ENCODE measurements around the gene DIS3L. TPM values are rescaled to one million over a fixed set of nuclear protein-coding genes. Genes with fewer than 3 reads are reported as not detected.
"Not testable (repeated sequence)": the region's sequence is repeated elsewhere in the genome, so short reads cannot be mapped to it uniquely, and the experiment has no call there.

Gene DIS3L
- total RNA-seq, 1 experiment from 2014 or later, result 138 TPM

DNA sequence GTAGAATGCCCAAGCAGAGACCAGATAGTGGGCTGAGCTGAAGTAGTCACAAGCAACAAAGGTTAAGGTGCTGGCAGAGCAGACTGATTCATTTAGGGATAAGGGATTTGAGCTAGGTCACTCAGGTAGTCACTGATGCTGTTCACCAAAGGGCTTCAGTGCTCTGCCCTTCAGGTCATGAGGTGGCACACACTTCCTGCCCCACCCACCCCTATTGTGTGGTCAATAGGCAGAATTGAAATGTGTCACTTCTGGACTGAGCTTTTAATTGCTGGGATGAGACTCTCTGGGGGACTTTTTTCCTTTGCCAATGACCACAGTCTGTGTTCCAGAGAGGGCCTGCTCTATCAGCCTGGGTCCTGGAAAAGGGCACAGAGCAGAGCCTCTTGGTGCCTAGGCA lies 2.9 kb upstream of the DIS3L start:
- DNase-seq, result no peak
- H3K4me1 ChIP-seq, result peaks cover 20% of the 10 kb centered on the region

DNA sequence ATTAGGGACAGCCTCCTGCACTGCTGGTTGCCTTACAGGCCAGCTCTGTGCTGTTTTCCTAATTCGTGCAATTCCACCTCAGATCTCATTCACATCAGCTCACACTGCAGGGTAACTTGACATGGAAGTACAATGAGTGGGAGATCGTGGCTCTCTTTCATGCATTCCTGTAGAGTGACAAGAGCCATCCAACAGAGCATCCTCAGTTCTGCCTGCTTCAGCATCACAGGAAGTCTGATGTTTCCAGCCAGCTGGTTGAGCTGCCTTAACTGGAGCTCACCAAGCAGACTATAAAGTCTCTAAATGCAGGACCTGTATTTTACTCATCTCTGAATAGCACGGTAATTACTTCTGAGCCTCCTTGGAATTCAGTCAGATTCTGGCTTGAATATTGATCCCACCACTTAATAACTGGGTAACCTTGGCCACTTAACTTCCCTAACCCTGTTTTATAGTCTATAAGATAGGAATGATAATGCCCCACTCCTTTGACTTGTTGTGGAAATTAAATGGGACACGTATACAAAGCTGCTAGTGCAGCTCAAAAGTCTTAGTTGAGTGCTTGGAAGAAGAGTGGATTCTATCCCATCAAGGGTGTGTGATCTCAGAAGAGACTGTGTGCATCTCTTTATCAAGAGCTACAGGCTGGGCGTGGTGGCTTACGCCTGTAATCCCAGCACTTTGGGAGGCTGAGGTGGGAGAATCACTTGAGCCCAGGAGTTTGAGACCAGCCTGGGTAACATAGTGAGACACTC lies 1.4 kb upstream of the DIS3L start:
- H3K9me3 ChIP-seq (replicated peaks), result no peaks in the 10 kb centered on the region
- peaks cover 9% of the 10 kb centered on the region; the same call in 1 of the 2 replicates for H3K36me3 ChIP-seq
- H3K27ac ChIP-seq, result peak overlapping the region; percentile 36; the same call in 1 of the 2 replicates
- H3K4me1 ChIP-seq, result peaks cover 33% of the 10 kb centered on the region
- peak overlapping the region; percentile 75; the same call in 1 of the 2 replicates for H3K4me3 ChIP-seq
- peak; percentile 79 to 88 for DNase-seq
- no peaks in the 10 kb centered on the region for H3K27me3 ChIP-seq

More for the DNA sequence above, 2.9 kb upstream of the DIS3L start:
- H3K36me3 ChIP-seq, result 0 out of 2 replicates have a peak, but pooled peaks cover 2% of the 10 kb centered on the region
- H3K4me3 ChIP-seq, result no peak overlapping the region
- H3K9me3 ChIP-seq (replicated peaks), result no peaks in the 10 kb centered on the region
- H3K27me3 ChIP-seq, result no peaks in the 10 kb centered on the region
- H3K27ac ChIP-seq, result no peak overlapping the region

DNA sequence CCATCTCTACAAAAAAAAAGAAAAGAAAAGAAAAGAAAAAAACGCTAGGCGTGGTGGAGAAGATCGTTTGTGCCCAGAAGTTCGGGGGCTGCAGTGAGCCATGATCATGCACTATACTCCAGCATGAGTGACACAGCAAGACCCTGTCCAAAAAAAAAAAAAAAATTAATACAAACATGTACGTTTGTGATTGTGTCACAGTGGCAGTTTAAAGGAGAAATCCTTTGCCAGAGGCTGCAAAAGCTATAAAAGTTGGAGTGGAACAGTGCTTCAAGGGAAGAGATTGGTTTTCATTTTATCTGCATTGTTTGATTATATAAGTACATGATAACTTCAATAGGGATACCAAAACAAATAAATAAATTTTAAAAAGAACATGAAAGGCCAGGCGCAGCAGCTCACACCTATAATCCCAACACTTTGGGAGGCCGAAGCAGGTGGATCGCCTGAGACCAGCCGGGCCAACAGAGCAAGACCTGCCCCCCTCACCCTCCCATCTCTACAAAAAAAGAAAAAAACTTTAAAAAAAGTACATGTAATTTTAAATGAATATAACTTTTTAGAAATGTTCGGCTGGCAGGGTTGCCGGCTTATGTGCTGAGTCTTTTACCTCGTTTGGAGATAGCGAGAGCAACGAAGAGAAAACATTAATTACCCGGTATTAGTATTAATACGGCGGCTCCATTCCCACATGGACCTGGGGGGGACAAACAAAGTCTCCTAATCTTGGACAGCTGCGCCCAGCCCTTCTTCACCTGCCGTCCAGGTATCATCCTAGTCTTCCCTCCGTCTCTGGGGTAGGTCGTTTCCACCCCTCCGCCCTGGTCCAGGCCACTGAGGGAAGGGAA lies 573 bp upstream of the DIS3L start:
- Histone ChIP-seq H3K4me1 (peaks cover 39% of the 10 kb centered on the region), H3K27ac (peak overlapping the region; percentile 96), H3K4me3 (peak overlapping the region; percentile 75)

DNA sequence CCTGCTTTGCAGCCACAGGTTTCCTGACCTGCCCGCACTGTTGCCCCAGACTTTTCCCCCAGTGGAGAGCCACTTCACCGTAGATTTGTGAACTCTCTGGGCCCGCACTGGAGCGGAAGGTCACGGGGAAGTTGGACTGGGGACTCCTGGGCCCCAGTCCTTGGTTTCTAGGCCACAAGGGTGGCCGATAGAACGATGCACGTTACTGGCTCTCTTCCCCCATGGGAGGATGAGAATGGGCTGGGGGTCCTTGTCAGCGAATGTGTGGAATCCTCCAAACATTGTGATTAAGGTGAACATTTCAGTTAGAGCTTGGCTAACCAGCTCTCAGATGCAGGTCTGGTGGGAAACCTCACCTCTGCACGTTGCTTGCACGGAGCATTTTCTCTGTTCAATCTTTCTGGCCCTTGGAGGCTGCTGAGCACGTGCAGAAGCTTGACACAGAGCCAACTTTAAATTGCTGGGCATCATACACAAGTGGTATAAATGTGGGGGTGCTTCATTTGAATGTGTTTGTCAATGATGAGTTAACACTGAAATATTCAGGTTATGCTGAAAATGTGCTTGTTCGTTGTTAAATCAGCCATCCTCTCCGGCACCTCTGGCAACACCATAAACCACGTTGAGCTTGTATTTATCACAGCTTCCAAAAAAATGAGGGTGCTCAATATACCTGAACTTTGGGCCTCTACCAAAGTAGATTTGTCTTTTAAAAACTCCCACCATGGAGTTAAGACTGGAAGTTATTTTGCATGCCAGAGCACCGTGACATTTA lies 976 bp downstream of the DIS3L start:
- Histone ChIP-seq H3K36me3 (peaks cover 14% of the 10 kb centered on the region; the same call in 1 of the 2 replicates), H3K27me3 (no peaks in the 10 kb centered on the region), H3K4me3 (peak overlapping the region; percentile 75), H3K27ac (peak overlapping the region; percentile 96), H3K4me1 (peaks cover 46% of the 10 kb centered on the region), H3K9me3 (replicated peaks) (no peaks in the 10 kb centered on the region)
- DNase-seq, result peak; percentile 87 to 88

More for the DNA sequence above, 573 bp upstream of the DIS3L start:
- no peaks in the 10 kb centered on the region for H3K9me3 ChIP-seq (replicated peaks)
- H3K27me3 ChIP-seq, result no peaks in the 10 kb centered on the region
- peaks cover 14% of the 10 kb centered on the region; the same call in 1 of the 2 replicates for H3K36me3 ChIP-seq
- no peak for DNase-seq

DNA sequence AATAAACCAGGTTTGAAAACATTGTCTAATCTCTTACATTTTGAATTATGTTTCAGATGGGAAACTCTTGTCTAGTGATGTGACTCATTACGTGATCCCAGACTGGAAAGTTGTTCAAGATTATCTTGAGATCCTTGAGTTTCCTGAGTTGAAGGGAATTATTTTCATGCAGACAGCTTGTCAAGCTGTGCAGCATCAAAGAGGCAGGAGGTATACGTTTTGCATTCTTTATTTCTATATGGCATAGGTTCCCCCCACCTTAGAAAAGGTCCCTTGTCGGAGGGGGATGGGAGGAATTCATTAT lies 1.5 kb downstream of the DIS3L start:
- peak in 1 of 2 experiments; percentile 52 for DNase-seq

DNA sequence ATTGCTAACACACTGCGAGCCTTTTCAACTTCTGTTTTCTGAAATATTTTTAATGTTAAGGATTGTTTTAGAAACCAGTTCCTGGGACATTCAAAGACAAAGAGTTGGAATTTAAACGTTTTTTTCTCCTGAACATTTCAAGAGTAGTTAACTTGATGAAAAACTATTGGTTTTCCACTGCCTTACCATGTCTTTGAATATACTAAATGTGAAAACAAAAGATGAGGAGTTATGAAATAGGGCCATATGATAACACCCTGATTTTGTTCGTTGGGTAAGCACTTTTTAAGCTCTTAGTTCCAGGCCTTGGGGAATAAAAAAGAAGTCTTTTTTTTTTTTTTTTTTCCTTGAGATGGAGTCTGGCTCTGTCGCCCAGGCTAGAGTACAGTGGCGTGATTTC lies 2.8 kb downstream of the DIS3L start:
- Histone ChIP-seq H3K4me3 (peak overlapping the region; percentile 75), H3K4me1 (peaks cover 62% of the 10 kb centered on the region), H3K9me3 (replicated peaks) (no peaks in the 10 kb centered on the region), H3K27ac (peak overlapping the region; percentile 96), H3K27me3 (no peaks in the 10 kb centered on the region), H3K36me3 (peaks cover 21% of the 10 kb centered on the region; the same call in 1 of the 2 replicates)
- no peak for DNase-seq

More for the DNA sequence above, 1.5 kb downstream of the DIS3L start:
- Histone ChIP-seq H3K27ac (peak overlapping the region; percentile 96), H3K4me3 (peak overlapping the region; percentile 75), H3K9me3 (replicated peaks) (no peaks in the 10 kb centered on the region), H3K36me3 (peaks cover 15% of the 10 kb centered on the region; the same call in 1 of the 2 replicates), H3K4me1 (peaks cover 52% of the 10 kb centered on the region), H3K27me3 (no peaks in the 10 kb centered on the region)

DNA sequence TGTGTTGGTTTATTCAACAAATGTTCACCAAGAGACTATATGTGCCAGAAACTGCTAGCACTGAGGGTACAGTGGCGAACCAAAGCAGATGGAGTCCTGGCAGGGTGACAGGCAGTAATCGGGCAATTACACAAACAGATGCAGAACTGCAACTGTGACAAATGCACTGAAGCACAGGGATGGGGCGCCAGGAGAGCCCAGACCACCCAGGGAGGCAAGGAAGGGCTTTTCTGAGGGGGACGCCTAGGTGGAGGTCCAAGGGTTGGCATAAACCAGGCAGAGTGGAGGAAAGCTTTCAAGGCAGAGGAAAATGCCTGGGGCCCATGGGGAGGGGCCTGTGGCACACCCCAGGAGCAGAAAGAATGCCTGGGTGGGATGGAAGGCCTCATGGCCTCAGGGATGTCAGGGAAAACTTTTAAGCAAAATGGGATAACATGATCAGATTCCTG lies 5.5 kb downstream of the DIS3L start:
- Histone ChIP-seq H3K4me1 (peaks cover 73% of the 10 kb centered on the region), H3K4me3 (no peak overlapping the region), H3K27ac (peak overlapping the region; percentile 95), H3K27me3 (no peaks in the 10 kb centered on the region), H3K9me3 (replicated peaks) (no peaks in the 10 kb centered on the region), H3K36me3 (peaks cover 27% of the 10 kb centered on the region; the same call in 1 of the 2 replicates)
- DNase-seq, result peak; percentile 100

DNA sequence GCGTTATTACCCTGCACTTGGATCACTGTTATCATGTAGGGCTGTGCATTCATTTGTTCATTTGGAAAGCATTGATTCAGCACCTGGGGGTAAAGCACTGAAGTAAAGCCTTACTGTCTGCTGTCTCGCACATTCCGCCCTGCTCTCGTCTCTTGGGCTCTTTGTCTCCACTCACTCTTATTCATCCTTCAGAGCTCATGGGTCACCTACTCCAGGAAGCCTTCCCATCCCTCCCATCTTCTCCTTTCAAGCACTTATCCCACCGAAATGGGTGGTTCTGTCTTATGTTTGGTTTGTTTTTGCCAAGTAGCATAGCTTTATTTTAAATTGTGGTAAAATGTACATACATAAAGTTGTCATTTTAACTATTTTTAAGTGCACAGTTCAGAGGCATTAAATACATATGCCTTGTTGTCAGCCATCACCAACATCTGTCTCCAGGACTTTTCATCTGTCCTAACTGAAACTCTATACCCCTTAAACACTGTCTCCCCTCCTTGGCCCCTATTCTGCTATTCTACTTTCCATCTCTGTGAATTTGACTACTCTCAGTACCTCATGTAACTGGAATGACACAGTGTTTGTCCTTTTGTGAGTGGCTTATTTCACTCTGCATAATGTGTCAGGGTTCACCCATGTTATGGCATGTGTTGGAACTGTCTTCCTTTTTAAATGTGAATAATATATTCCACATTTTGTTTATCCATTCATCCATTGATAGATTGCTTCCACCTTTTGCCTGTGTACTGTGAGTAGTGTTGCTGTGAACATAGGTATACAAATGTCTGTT lies 9.3 kb downstream of the DIS3L start:
- Histone ChIP-seq H3K36me3 (peaks cover 38% of the 10 kb centered on the region), H3K27me3 (no peaks in the 10 kb centered on the region), H3K9me3 (replicated peaks) (no peaks in the 10 kb centered on the region), H3K27ac (peak overlapping the region; percentile 88), H3K4me1 (peaks cover 57% of the 10 kb centered on the region), H3K4me3 (no peak overlapping the region)
- DNase-seq, result peak in 1 of 2 experiments; percentile 69

DNA sequence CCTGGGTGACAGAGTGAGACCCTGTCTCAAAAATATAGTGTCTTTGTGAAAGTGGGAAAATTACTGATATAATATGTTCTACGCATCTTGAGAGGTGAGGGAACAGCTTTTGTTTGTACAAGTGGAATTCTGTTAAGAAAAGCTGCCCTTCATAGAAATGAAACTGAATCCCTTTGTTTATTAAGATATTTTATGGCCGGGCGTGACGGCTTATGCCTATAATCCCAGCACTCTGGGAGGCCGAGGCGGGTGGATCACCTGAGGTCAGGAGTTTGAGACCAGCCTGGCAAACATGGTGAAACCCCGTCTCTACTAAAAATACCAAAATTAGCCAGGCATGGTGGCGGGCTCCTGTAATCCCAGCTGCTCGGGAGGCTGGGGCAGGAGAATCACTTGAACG lies 11.1 kb downstream of the DIS3L start:
- DNase-seq, result peak; percentile 81 to 89
- Histone ChIP-seq H3K36me3 (peaks cover 49% of the 10 kb centered on the region), H3K4me1 (peaks cover 53% of the 10 kb centered on the region), H3K27ac (peak overlapping the region; percentile 88)
- H3K27me3 ChIP-seq; H3K4me3 ChIP-seq; H3K9me3 ChIP-seq (replicated peaks): not testable (repeated sequence)

DNA sequence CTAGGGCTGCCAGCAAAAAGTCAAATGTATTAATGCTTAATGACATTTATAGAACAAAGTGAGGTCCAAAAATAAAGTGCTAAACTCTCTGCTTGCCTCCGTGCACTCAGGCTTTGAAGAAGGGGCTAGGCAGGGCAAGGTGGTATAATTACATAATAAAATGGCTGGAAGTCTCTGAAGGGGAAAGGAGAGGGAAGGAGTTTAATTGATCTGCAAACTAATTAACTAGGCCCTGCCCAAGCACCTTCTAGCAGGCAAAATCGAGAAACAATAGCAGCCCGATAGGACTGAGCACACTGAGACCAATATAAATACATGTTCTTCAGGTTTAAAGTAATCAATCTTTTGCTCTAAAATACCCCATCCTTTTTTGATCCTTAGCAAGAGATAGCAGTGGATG lies 13.0 kb downstream of the DIS3L start:
- Histone ChIP-seq H3K27ac (no peak overlapping the region), H3K4me1 (peaks cover 38% of the 10 kb centered on the region), H3K4me3 (no peak overlapping the region), H3K27me3 (no peaks in the 10 kb centered on the region), H3K36me3 (peaks cover 55% of the 10 kb centered on the region), H3K9me3 (replicated peaks) (no peaks in the 10 kb centered on the region)
- DNase-seq, result no peak

DNA sequence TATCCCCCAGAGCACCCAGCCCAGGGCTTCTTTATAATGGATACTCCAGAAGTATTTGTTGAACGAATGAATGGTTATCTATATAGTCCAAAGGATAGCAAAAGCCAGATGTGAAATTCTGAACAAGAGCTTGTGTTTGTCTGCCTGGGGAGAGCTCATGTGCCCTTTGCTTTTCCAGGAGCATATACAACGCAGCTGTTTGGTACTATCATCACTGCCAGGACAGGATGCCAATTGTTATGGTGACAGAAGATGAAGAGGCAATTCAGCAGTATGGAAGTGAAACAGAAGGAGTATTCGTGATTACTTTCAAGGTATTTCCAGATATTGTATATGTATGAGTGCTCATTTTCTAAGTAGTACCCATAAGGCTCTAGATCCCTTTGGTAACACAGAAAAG lies 15.2 kb downstream of the DIS3L start:
- Histone ChIP-seq H3K36me3 (peaks cover 71% of the 10 kb centered on the region), H3K27me3 (no peaks in the 10 kb centered on the region), H3K9me3 (replicated peaks) (no peaks in the 10 kb centered on the region), H3K4me1 (peaks cover 18% of the 10 kb centered on the region), H3K27ac (peak overlapping the region; percentile 27), H3K4me3 (no peak overlapping the region)
- peak; percentile 45 to 76 for DNase-seq

DNA sequence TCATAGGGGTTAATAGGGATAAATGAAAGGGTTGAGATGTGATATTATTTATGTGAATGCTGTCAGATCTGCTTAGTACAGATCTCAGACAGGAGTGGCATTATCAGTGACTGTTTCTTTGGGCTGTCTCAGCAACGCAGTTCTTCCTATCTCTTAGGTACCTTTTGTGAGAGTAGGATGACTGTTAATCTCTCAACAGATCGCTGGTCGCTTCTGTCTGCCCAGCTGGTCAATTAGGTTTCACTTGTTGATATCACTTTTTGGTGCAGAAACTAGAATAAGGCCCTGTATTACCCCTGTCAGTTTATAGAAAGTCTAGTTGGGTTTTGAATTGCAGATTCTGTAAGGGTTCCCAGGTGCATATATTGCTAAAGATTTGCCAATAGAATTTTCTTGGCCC lies 16.5 kb downstream of the DIS3L start:
- no peak overlapping the region for H3K4me3 ChIP-seq
- H3K27ac ChIP-seq, result no peak overlapping the region
- H3K9me3 ChIP-seq (replicated peaks), result no peaks in the 10 kb centered on the region
- no peak for DNase-seq
- H3K36me3 ChIP-seq, result peaks cover 83% of the 10 kb centered on the region
- H3K27me3 ChIP-seq, result no peaks in the 10 kb centered on the region
- H3K4me1 ChIP-seq, result peaks cover 12% of the 10 kb centered on the region

DNA sequence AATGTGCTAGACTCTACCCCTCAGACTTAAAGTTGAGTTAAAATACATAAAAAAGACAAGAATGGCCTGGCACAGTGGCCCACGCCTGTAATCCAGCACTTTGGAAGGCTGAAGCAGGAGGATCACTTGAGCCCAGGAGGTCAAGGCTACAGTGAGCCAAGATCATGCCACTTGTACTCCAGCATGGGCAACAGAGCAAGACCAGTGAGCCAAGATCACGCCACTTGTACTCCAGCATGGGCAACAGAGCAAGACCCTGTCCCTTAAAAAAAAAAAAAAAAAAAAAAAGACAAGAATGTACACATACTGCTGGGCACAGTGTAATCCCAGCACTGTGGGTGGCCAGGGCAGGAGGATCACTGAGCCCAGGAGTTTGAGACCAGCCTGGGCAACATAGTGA lies 17.4 kb downstream of the DIS3L start:
- Histone ChIP-seq H3K36me3 (peaks cover 84% of the 10 kb centered on the region), H3K9me3 (replicated peaks) (no peaks in the 10 kb centered on the region), H3K27ac (no peak overlapping the region), H3K27me3 (no peaks in the 10 kb centered on the region), H3K4me3 (no peak overlapping the region), H3K4me1 (peaks cover 9% of the 10 kb centered on the region)
- no peak for DNase-seq

DNA sequence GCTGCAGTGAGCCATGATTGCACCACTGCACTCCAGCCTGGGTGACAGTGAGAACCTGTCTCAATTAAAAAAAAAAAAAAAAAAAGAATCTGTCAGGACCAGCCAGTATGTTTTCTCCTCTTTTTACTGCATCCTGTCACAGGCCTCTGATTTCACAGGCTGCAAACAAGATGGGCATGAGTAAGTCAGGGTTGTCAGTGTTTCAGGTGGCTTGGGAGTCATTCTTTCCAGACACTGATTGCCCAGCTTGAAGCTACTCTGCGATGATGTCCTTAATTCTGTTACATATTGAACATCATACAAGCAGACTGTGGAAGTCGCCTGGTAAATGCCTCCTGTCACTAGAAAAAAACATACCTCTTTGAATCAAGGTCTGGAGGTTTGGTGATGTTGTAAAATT lies 18.8 kb downstream of the DIS3L start:
- H3K36me3 ChIP-seq, result peaks cover 85% of the 10 kb centered on the region
- H3K4me3 ChIP-seq, result no peak overlapping the region
- no peak for DNase-seq
- H3K9me3 ChIP-seq (replicated peaks), result no peaks in the 10 kb centered on the region
- H3K27ac ChIP-seq, result no peak overlapping the region
- H3K4me1 ChIP-seq, result peaks cover 9% of the 10 kb centered on the region
- no peaks in the 10 kb centered on the region for H3K27me3 ChIP-seq
